ENCODE data around the gene VPS4B.

DNA sequence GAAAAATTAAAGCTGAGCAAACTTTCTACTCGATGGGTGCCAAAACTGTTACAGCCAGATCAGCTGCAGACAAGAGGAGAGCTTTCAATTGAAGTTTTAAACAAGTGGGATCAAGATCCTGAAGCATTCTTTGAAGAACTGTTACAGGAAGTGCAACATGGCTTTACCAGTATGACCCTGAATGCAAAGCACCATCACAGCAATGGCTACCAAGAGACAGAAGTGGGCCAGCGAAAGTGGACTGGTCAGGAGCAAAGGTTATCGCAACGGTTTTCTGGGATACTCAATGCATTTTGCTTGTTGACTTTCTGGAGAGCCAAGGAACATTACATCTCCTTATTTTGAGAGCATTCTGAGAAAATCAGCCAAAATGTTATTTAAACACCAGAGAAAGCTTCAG lies 45.4 kb upstream of the VPS4B start:
- TF ChIP-seq, protein P1, sequence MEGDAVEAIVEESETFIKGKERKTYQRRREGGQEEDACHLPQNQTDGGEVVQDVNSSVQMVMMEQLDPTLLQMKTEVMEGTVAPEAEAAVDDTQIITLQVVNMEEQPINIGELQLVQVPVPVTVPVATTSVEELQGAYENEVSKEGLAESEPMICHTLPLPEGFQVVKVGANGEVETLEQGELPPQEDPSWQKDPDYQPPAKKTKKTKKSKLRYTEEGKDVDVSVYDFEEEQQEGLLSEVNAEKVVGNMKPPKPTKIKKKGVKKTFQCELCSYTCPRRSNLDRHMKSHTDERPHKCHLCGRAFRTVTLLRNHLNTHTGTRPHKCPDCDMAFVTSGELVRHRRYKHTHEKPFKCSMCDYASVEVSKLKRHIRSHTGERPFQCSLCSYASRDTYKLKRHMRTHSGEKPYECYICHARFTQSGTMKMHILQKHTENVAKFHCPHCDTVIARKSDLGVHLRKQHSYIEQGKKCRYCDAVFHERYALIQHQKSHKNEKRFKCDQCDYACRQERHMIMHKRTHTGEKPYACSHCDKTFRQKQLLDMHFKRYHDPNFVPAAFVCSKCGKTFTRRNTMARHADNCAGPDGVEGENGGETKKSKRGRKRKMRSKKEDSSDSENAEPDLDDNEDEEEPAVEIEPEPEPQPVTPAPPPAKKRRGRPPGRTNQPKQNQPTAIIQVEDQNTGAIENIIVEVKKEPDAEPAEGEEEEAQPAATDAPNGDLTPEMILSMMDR (IDR thresholded peaks at IDR 0.05; ENCODE audit: low read depth, low read length) = no peak
- TF ChIP-seq MYC (IDR thresholded peaks at IDR 0.05; ENCODE audit: low read depth, low read length) = no peak

All from NB4 (cell line).